DOHH2 (cell line): ENCODE results near the gene TIMM17A.

Source experiments
- H3F3A ChIP-seq: fragments of 200-600 bp; sonication (generic), shearing (Covaris generic); 2 replicates; pipeline ENCODE4 v1.6.0; 2016; ENCODE audit warnings: antibody characterized with exemption, mild to moderate bottlenecking; ENCODE audit not compliant: control insufficient read depth, insufficient read depth
- H3K27ac ChIP-seq: fragments of 200-600 bp; sonication (generic); 2 replicates; pipeline ENCODE4 v1.5.1; 2014; ENCODE audit warnings: low read depth, mild to moderate bottlenecking, low read length, moderate library complexity
- H3K27me3 ChIP-seq: fragments of 200-600 bp; sonication (generic); 2 replicates; pipeline ENCODE4 v1.6.1; 2014; ENCODE audit warnings: mild to moderate bottlenecking, low read length, mixed read lengths; ENCODE audit not compliant: control insufficient read depth
- H3K36me3 ChIP-seq: fragments of 200-600 bp; sonication (generic); 2 replicates; pipeline ENCODE4 v1.6.1; 2014; ENCODE audit warnings: mild to moderate bottlenecking, low read length, moderate library complexity, mixed read lengths; ENCODE audit not compliant: control insufficient read depth
- H3K4me1 ChIP-seq: fragments of 200-600 bp; sonication (generic); 2 replicates; pipeline ENCODE4 v1.6.1; 2014; ENCODE audit warnings: mild to moderate bottlenecking, low read length, mixed read lengths; ENCODE audit not compliant: control insufficient read depth
- H3K4me2 ChIP-seq: fragments of 200-600 bp; sonication (generic); 2 replicates; pipeline ENCODE4 v1.6.0; 2014; ENCODE audit warnings: mild to moderate bottlenecking, low read length, moderate library complexity
- H3K4me3 ChIP-seq: fragments of 200-600 bp; sonication (generic); 2 replicates; pipeline ENCODE4 v1.5.1; 2014; ENCODE audit warnings: mild to moderate bottlenecking, low read length, mixed read lengths
- H3K79me2 ChIP-seq: fragments of 200-600 bp; sonication (generic); 2 replicates; pipeline ENCODE4 v1.6.1; 2014; ENCODE audit warnings: mild to moderate bottlenecking, low read length, mixed read lengths; ENCODE audit not compliant: control insufficient read depth
- H3K9me2 ChIP-seq: fragments of 200-600 bp; sonication (generic); replicated peaks from 2 replicates; pipeline ENCODE4 v1.6.1; 2014; ENCODE audit warnings: mild to moderate bottlenecking, low read length, mixed read lengths; ENCODE audit not compliant: control insufficient read depth
- H3K9me3 ChIP-seq: fragments of 200-600 bp; sonication (generic); 2 replicates; pipeline ENCODE4 v1.6.1; 2014; ENCODE audit warnings: antibody characterized with exemption, low read length, mixed read lengths; ENCODE audit not compliant: control insufficient read depth, insufficient read depth
- H4K20me1 ChIP-seq: fragments of 200-600 bp; sonication (generic); 2 replicates; pipeline ENCODE4 v1.6.0; 2014; ENCODE audit warnings: low read depth, mild to moderate bottlenecking, antibody characterized with exemption, low read length, moderate library complexity; ENCODE audit not compliant: control insufficient read depth, insufficient read depth
- EZH2phosphoT487 ChIP-seq: fragments of 200-600 bp; sonication (generic); IDR thresholded peaks from 2 replicates; pipeline ENCODE4 v1.6.1; 2017; ENCODE audit warnings: borderline replicate concordance, mild to moderate bottlenecking, antibody characterized with exemption, low read length, moderate library complexity, mixed read lengths
- TF ChIP-seq, protein P1 (sequence below): fragments of 200-600 bp; sonication (generic); IDR thresholded peaks from one replicate; pipeline ENCODE4 v1.5.1; 2014; ENCODE audit warnings: antibody characterized with exemption, mild to moderate bottlenecking, low read depth, low read length; ENCODE audit not compliant: poor library complexity, severe bottlenecking

TIMM17A gene

DNA sequence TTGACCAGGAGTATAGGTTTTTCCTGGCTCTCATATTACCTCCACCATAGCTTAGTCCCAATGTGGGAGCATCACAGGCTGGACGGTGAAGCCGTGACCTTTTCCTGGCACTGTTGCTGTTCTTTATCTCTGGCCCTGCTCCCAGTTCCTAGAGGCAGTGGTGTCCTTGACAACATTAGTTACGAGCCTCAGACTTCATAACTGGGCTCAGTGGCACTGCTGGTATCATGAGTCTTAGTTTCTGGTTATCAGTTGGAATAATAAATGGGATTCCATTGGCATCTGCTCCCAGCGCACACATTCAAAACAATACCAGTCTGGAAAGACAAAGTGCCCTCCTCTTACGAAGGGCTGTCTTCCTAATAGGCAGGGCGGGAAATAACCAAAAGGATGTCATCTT lies 35.1 kb downstream of the TIMM17A start:
- peaks cover 23% of the 10 kb centered on the region for H3K36me3 ChIP-seq

DNA sequence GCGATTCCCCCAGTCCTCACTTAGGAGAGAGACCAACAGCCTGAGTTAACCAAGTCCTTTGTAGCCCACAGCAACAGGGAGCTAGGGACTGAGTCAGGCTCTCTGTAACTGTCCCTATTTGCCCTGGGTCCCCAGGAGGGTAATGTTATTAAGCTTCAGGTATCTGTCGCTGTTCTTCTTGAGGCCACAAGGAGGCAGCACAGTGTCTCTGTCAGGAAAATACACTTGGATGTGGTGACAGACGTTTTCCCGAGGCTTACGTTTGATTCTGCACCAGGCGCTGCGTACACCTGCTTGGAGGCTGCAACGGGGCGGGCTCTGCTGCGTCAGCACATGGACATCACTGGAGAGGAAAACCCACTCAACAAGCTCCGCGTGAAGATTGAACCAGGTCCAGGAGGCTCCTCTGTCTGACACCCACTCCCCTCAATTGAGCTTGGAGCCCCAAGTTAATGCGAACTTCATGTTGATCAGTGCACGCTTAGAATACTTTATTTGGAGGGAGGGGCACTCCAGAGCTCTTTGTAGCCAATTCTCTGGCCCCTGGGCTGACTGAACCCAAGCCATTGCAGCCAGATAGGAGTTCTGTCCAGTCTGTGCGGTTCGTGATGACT lies 44.4 kb downstream of the TIMM17A start:
- no peak overlapping the region for H3K4me3 ChIP-seq
- no peaks in the 10 kb centered on the region for H4K20me1 ChIP-seq
- H3K27ac ChIP-seq = no peak overlapping the region
- no peaks in the 10 kb centered on the region for H3K9me2 ChIP-seq
- H3K4me1 ChIP-seq = peaks cover 6% of the 10 kb centered on the region
- no peaks in the 10 kb centered on the region for H3K79me2 ChIP-seq
- no peaks in the 10 kb centered on the region for H3F3A ChIP-seq
- TF ChIP-seq, protein P1, sequence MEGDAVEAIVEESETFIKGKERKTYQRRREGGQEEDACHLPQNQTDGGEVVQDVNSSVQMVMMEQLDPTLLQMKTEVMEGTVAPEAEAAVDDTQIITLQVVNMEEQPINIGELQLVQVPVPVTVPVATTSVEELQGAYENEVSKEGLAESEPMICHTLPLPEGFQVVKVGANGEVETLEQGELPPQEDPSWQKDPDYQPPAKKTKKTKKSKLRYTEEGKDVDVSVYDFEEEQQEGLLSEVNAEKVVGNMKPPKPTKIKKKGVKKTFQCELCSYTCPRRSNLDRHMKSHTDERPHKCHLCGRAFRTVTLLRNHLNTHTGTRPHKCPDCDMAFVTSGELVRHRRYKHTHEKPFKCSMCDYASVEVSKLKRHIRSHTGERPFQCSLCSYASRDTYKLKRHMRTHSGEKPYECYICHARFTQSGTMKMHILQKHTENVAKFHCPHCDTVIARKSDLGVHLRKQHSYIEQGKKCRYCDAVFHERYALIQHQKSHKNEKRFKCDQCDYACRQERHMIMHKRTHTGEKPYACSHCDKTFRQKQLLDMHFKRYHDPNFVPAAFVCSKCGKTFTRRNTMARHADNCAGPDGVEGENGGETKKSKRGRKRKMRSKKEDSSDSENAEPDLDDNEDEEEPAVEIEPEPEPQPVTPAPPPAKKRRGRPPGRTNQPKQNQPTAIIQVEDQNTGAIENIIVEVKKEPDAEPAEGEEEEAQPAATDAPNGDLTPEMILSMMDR = peak; percentile 85
- TF ChIP-seq EZH2phosphoT487 = no peak
- no peaks in the 10 kb centered on the region for H3K27me3 ChIP-seq
- H3K4me2 ChIP-seq = no peak overlapping the region
- peaks cover 32% of the 10 kb centered on the region for H3K36me3 ChIP-seq
- H3K9me3 ChIP-seq = no peaks in the 10 kb centered on the region

More for the DNA sequence above, 35.1 kb downstream of the TIMM17A start:
- no peak for TF ChIP-seq EZH2phosphoT487
- TF ChIP-seq, protein P1 = no peak
- Histone ChIP-seq H3F3A (no peaks in the 10 kb centered on the region), H3K9me2 (no peaks in the 10 kb centered on the region), H3K27ac (no peak overlapping the region), H3K27me3 (no peaks in the 10 kb centered on the region), H3K4me2 (no peak overlapping the region), H3K79me2 (peaks cover 6% of the 10 kb centered on the region; the same call in 1 of the 2 replicates), H3K4me1 (no peaks in the 10 kb centered on the region), H4K20me1 (no peaks in the 10 kb centered on the region), H3K9me3 (no peaks in the 10 kb centered on the region), H3K4me3 (no peak overlapping the region)

DNA sequence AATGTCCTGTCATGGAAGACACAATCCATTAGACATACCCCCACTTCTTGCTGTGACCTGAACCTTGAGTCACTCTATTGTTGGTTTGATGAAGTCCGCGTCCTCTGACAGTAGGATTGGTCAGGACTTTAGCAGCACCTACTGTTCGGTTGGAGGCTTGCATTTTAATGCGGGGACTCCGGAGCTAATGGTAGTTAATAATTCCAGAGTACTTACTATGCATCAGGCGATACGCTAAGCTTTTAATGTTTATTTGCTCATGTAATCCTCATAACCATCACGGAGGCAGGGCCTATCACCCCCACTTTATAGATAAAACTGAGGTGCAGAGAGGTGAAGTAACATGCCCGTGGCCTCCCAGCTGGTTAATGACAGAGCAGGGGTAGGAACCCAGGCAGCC lies 47.2 kb downstream of the TIMM17A start:
- Histone ChIP-seq H3K36me3 (peaks cover 34% of the 10 kb centered on the region), H4K20me1 (no peaks in the 10 kb centered on the region)
- TF ChIP-seq, protein P1 = no peak
- TF ChIP-seq EZH2phosphoT487 = no peak

More for the DNA sequence above, 47.2 kb downstream of the TIMM17A start:
- Histone ChIP-seq H3K9me2 (no peaks in the 10 kb centered on the region), H3K79me2 (no peaks in the 10 kb centered on the region), H3K27ac (no peak overlapping the region), H3K27me3 (no peaks in the 10 kb centered on the region), H3K4me2 (no peak overlapping the region), H3K9me3 (no peaks in the 10 kb centered on the region), H3F3A (no peaks in the 10 kb centered on the region), H3K4me1 (peaks cover 6% of the 10 kb centered on the region), H3K4me3 (no peak overlapping the region)
